NCI-H1105 treated with DMSO at 0.1 percent for 48 hours (cell line): Measurements from ENCODE around the gene PAWR.
"Not testable (repeated sequence)": the region's sequence is repeated elsewhere in the genome, so short reads cannot be mapped to it uniquely, and the experiment has no call there.

ENCODE experiments used
- DNase-seq: peaks from one replicate; lab custom pipeline; 2025; lab: John Stamatoyannopoulos, UW

The PAWR gene

DNA sequence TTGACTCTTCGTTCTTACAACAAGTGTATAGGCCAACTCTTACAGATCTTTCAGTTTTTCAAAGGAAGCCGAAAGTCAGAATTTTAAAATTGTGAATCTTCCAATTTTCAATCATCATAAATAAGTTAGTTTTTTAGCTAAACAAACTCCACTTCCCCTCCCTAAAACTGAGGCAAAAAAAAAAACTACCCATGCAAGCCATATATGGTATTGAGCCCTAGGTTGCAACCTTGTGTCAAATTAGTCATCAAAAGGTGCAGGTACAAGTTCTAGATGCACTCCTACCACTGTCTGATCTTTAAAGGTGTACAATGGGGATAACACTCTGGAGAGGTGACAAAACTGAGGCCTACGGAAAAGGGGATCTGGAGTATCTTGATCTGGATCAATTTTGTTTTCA, 97.9 kb downstream of the PAWR start:
- DNase-seq, result no peak

DNA sequence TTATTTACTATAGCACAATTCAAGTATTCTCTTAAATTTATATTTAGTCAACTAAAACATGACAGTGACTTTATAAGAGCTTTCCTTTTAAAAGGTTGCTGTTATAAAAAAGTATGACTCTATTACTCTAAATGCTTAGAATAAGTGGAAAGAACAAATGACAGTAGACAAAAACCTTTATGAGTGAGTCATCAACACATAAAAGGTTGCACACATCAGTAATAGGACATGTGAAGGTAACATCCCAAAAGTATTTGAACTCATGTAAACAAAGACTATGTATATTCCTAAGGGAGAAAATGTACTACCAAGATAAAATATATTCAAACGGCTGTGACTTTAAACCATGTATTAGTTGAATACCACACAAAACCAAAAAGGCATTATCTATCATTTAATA, 98.8 kb downstream of the PAWR start:
- no peak for DNase-seq

DNA sequence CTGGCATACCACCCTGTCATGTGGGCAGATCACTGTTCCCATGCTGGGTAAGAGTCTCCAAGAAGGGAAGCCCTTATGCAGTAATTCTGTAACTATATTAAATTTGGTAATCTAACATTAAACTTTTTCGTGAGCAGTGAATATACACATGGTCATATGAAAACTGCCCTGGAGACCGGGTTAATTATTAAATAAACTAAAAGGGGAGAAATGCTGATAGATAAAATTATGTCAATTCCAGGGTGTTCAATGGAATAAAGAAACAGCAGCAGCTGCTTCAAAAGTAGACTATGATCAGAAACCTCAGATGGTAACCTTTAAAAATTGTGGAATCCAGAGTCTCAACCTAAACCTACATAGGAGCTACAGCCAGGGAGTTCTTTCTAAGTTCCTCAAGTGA, 100.0 kb downstream of the PAWR start:
- DNase-seq, result no peak

DNA sequence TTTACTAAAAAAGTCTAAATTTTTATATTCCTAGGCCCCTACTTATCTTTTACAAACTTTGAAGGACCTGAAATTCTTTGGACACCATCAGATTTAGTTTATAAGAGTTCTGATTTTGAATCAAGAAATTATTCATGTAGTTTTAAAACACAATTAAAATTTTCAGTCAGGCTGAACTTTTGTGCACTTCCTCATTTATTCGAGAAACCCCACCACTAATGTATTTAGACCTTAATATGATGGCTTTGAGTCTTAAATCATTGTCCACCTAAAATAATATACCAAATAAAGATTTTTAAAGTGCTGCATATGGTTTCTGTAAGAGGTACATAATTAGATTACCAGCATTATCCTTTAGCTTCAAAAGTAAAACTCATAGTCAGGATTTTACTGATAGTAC, 103.4 kb downstream of the PAWR start:
- DNase-seq, result no peak

DNA sequence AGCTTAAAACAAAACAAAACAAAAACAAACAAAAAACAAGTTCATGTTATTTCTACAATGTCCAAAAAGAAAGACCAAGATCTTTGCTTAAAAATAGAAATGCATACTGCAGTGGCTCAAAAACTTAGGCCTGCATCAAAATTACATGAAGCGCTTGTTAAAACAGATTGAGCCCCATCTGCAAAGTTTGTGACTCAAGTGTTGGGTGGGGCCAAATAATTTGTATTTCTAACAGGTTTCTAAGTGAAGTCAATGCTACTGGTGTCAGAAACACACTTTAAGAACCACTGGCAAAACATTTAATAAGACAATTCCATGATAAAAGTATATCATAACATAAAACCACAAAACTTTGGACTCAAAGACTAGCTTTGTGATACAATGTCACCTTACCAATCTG, 105.6 kb downstream of the PAWR start:
- no peak for DNase-seq

DNA sequence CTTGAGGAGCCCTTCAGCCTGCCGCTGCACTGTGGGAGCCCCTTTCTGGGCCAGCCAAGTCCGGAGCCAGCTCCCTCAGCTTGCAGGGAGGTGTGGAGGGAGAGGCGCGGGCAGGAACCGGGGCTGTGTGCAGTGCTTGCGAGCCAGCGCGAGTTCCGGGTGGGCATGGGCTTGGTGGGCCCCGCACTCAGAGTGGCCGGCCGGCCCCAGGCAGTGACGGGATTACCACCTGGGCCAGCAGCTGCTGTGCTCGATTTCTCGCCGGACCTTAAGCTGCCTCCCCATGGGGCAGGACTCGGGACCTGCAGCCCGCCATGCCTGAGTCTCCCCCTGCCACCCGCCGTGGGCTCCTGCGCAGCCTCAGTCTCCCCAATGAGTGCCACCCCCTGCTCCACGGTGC, 116.9 kb downstream of the PAWR start:
- no peak for DNase-seq

DNA sequence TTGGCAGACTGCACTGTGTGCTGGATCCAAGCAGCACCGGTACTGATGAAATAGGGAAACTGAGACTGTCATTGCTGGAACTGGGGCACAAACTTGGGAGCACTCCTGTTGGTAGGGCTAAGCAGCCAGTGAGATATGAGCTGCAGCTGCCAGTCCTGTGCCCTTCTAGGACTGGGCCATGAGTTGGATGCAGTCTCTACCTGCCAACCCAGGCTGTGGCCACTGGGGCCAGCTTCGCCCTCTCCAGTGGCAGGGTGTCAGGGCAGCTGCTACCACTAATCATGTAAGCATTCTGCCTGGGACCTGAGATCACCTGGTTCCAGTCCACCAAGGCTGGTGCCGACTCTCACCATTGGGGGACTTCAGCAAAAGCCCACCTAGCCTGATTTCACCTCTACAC, 121.1 kb downstream of the PAWR start:
- no peak for DNase-seq

DNA sequence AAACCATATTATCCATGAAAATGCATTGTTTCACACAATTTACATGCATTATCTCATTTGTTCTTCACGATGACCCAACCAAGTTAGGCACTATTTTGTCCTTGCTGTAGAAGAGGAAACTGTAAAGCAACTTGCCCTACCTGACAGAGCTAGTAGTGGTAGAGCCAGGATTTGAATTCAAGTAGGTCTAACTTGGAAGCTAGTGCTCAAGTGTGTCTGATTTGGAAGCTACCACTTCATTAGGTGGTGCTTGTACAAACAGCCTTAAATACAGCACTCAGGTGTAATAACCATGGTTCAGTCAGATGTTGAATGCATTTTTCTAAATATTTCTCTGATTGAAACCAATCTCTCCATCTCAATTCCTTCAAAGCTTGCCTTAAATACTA, 123.6 kb downstream of the PAWR start:
- DNase-seq, result no peak

DNA sequence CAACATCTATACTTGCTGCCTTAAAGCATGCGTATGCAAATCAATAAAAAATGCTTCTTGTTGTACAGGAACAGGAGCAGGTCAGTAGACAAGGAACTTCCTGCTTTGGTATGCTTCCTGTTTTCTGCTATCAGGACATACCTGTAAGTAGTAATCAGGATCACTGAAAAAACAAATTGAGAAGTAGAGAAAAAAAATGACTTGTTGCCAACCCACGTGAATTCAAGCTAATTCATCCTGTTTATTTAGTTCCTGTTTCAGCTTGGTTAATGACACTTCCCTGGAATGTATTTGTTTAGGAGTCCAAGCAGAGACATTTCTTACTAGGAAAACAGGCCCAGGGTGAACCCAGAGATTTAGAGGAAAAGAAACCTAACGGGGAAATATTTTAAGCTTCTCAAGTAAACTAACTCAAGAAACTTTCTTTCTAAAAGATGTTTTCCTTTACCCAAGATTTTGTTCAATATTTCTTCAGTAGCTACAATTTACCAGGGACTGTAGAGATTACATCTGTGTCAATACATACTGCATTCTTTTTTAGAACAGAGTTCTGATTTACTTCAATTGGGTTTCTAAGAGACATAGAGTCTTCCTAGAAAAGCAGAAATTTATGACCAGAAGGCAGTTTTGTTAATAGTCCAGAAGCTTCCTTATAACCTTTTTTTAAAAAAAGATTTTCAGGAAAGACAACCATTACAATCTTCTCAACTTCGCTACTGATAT, 124.2 kb downstream of the PAWR start:
- no peak for DNase-seq

DNA sequence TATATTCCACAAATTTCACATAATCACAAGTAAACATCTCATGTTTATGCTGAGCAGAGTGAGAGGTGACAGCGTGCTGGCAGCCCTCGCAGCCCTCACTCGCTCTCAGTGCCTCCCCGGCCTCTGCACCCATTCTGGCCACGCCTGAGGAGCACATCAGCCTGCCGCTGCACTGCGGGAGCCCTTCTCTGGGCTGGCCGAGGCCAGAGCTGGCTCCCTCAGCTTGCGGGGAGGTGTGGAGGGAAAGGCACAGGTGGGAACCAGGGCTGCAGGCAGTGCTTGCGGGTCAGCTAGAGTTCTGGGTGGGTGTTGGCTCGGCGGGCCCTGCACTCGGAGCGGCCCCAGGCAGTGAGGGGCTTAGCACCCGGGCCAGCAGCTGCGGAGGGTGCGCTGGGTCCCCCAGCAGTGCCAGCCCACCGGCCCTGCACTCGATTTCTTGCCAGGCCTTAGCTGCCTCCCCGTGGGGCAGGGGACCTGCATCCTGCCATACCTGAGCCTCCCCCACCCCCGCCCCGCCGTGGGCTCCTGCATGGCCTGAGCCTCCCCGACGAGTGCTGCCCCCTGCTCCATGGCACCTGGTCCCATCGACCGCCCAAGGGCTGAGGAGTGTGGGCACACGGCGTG, 125.9 kb downstream of the PAWR start:
- not testable (repeated sequence) for DNase-seq

DNA sequence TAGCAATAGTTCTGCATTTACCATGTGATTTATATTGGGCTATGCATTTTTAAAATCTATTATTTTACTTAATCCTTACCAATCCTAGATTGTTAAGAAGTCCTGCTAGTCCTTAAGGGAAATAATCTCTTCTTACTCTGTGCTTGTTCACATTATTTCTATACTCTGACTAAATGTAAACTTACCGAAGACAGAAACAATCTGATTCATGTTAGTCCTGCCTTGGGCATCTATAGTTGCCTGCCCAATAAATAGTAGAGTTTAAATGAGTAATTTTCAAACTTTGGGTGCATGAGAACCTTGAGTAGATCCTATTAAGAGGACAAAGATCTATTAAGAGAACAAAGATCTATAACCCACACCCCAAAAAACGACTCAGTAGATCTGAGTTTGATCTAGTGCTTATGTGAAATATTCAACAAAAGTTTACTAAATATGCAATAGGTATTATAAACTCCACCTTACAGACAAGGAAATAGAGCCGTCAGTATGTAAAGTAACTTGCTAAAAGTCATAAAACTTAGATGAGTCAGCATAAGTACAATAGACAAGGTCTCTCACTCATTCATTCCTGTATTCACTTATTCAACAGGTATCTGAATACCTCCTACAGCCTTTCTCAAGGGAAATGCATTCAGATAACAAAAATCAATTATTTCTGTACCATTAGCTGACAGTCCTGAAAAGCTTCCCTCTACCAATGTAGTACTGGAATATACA, 127.6 kb downstream of the PAWR start:
- DNase-seq, result no peak

DNA sequence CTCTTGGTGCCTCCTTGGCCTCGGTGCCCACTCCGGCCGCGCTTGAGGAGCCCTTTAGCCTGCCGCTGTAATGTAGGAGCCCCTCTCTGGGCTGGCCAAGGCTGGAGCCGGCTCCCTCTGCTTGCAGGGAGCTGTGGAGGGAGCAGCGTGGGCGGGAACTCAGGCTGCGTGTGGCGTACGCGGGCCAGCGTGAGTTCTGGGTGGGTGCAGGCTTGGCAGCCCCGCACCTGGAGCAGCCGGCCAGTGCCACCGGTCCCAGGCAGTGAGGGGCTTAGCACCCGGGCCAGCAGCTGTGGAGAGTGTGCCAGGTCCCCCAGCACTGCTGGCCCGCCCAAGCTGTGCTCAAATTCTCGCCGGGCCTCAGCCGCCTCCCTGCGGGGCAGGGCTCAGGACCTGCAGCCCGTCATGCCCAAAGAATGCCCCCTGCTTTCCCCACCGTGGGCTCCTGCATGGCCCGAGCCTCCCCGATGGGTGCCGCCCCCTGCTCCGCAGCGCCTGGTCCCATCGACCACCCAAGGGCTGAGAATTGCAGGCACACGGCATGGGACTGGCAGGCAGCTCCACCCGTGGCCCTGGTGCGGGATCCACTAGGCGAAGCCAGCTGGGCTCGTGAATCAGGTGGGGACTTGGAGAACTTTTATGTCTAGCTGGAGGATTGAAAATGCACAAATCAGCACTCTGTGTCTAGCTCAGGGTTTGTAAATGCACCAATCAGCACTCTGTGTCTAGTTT, 129.2 kb downstream of the PAWR start:
- DNase-seq, result no peak

DNA sequence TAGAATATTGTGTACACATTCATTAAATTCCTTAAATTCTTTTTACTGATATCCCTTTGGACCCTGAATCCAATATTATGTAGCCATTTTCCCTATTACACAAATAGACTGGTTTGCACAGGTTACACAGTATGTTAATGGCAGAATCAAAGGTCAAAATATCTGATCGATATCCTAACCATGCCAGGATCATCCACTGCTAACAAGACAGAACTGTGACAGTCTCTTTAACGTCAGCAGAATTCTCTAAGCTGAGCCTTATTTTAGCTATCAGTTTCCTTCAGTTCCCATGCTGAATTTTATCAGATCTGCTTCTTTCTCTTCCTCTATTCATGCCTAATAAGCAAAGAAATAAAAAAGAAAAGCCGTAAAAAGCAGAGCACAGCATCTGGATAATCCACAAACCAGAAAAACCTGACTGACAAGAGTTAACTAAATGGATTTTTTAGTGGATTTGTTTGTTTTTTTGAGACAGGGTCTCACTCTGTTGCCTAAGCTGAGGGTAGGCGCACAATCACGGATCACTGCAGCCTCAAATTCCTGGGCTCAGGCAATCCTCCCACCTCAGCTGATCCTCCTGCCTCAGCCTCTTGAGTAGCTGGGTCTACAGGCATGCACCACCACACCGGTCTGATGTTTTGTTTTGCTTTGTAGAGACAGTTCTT, 130.4 kb downstream of the PAWR start:
- DNase-seq, result no peak

DNA sequence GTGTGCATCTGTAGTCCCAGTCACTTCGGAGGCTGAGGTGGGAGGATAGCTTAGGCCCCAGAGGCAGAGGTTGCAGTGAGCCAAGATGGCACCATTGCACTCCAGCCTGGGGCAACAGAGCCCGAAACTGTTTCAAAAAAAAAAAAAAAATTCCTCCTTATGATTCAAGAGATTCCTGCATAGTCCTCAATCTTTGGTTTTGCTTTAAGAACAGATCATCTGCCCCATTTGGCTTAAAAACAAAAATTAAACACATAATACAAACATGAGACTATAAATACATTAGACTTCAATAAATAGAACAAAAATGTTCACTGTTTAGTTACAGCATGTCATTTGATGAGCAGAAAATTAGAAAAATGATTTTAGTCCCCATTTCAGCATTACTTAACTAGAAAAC, 131.2 kb downstream of the PAWR start:
- no peak for DNase-seq

DNA sequence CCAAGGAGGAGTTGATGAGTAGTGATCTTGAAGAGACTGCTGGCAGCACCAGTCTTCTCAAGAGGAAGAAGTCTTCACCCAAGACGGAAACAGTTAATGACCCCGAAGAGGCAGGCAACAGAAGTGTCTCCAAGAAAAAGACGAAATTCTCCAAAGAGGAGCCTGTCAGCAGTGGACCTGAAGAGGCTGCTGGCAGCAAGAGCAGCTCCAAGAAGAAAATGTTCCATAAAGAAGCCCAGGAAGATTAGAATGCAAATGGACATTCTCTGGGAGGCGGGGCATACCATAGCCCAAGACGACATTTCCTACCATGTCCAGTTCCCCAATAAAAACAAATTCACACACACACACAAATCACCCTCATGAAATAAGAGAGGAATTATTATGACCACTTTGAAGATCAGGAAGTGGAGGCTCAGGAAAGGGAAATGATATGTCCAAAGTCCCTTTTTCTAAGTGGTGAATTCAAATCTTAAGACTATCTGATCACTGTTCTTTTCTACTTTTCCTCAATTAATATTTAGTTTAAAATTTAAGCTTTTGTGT, 131.8 kb downstream of the PAWR start:
- no peak for DNase-seq

DNA sequence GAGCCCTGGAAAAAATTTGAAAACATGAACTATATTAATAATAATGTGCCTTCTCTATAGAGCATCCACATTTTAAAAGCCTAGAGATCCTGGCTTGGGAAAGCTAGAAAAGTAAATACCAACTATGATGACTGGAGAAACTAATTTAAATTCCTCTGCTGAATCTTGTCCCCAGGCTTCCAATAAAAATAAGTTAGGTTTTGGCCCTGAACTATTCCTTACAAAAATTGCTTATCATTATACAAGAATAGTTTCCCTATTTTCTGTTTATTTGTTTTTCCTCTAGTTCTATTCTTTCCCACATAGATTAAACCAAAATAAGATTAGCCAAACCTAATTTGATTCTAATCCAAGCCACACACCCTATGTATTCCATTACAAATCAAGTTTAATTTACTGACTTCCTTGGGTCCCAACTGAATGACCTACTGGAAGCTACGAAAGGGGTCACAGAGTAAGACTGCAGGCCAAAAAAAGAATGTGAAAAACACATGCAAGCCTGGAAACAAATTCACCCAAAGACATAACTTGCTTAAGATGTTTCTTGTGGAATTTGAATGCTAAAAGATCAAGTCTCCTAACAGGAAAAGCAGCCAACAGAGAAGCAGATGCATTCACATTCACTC, 133.0 kb downstream of the PAWR start:
- no peak for DNase-seq

DNA sequence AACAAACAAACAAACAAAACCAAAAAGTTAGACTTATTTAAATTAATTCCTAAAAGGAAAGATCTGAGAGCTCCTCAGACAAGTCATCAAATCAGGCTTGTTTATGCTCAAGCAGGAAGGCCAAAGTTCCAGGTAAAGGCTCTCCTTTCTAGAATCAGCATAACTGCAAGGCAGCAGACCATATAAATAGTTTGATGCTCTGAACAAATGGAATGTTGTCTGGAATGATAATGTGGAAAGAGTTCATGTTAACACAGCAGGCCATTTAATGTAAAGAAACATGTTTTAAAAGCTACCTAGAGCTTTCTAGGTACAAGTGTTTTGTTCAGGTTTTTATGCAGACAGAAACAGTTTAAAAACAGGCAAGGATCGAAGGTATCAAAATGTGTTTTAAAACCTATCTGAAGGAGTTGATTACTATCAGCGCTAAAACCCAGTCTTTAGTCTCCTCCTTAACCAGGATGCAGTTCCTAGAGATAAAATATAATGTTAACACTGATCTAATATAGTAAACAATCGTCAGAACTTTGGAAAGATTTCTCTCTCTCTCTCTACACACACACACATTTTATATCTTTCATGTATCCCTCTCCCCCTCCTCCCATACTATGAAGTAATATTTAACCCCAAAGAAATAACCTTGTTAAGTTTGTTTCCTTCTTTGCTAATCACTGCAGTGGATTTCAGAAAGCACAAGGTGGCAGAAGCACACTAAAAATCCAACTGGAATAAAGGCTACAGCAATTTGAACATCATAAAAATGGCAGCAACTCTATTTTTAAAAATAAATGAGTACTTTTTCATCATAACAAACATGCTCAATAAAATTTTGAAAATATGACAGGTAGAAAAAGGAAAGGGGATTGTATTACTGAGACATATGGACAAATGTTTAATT, 135.5 kb downstream of the PAWR start:
- DNase-seq, result peak; percentile 20

DNA sequence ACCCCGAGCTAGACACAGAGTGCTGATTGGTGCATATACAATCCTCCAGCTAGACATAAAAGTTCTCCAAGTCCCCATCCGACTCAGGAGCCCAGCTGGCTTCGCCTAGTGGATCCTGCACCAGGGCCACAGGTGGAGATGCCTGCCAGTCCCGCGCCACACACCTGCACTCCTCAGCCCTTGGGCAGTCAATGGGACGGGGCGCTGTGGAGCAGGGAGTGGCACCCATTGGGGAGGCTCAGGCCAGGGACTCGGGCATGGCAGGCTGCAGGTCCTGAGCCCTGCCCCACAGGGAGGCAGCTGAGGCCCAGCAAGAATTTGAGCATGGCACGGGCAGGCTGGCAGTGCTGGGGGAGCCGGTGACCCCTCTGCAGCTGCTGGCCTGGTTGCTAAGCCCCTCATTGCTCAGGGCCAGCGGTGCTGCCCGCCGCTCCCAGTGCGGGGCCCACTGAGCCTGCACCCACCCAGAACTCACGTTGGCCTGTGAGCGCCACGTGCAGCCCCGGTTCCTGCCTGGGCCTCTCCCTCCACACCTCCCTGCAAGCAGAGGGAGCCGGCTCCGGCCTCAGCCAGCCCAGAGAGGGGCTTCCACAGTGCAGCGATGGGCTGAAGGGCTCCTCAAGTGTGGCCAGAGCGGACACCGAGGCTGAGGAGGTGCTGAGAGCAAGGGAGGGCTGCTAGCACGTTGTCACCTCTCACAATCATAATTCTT, 136.7 kb downstream of the PAWR start:
- DNase-seq, result no peak

DNA sequence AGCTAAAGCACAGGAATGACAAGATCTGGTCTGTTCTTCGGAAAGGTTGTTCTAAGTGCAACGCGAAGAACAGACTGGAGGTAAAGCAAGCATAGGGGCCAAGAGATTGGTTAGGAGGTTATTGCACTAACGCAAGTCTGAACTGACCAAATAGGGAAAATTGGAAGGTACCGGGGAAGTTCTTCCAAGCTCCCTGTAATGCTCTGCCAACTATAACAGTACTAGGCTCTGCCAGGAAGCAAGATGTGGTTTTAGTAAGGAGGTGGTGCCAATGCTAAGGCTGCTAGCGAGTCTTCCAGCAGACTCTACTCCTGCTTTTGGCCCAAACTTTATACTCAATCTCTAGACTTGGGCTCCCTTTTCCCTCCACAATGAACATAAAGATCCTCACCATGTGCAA, 138.6 kb downstream of the PAWR start:
- no peak for DNase-seq
